ENCODE results near the gene NOSTRIN. TPM values are rescaled to one million over a fixed set of nuclear protein-coding genes. Genes with fewer than 3 reads are reported as not detected.

The NOSTRIN gene
- total RNA-seq, 1 experiment from 2014 or later: 3.1 TPM

DNA sequence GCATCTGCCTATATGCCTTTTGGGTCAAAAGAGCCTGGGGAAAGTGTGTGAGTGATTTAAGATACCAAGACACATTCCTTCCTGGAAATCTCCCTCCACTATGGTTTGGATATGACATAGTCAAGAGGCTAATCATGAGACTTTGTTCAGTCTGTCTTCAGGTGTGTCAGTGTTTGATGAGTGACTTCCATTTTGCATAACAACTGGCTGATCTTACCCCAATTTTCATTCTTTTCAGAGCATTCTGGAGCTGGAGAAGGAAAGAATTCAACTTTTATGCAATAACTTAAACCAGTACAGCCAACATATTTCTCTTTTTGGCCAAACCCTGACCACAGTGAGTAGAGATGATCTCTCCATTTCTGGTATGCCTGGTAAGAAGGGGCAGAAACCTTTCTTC is 48.4 kb downstream of the NOSTRIN start:
- H3K79me2 ChIP-seq (ENCODE audit: insufficient read depth, low read length): no peaks in the 10 kb centered on the region
- ChIA-PET RAD21 (ENCODE audit: low non-redundant PET in 1 of 2, low total read pairs in 2 of 2, uncharacterized antibody in 2 of 2, unreplicated experiment in 2 of 2) (no interaction called here), POLR2A (no interaction called here), CTCF (no interaction called here)
- no peak overlapping the region for H3K27ac ChIP-seq (ENCODE audit: low read depth, low read length)
- TF ChIP-seq, protein P1, sequence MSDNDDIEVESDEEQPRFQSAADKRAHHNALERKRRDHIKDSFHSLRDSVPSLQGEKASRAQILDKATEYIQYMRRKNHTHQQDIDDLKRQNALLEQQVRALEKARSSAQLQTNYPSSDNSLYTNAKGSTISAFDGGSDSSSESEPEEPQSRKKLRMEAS (IDR thresholded peaks at IDR 0.05): no peak
- TF ChIP-seq ELF1 (IDR thresholded peaks at IDR 0.05; ENCODE audit: borderline replicate concordance, low read depth) (no peak), SP1 (IDR thresholded peaks at IDR 0.05; ENCODE audit: low read depth) (no peak), SRF (IDR thresholded peaks at IDR 0.05; ENCODE audit: low read depth) (no peak), EZH2 (IDR thresholded peaks at IDR 0.05) (no peak), POLR2AphosphoS5 (IDR thresholded peaks at IDR 0.05; ENCODE audit: low read depth, low read length) (no peak), TCF7L2 (IDR thresholded peaks at IDR 0.05; ENCODE audit: borderline replicate concordance, extremely low read depth, insufficient read depth, insufficient read length) (no peak), RAD21 (IDR thresholded peaks at IDR 0.05; ENCODE audit: low read depth) (no peak), SIN3A (IDR thresholded peaks at IDR 0.05; ENCODE audit: low read depth) (no peak), CEBPB (IDR thresholded peaks at IDR 0.05; ENCODE audit: low read depth) (no peak), ZNF274 (IDR thresholded peaks at IDR 0.05; ENCODE audit: low read depth, low read length) (no peak), FOSL1 (IDR thresholded peaks at IDR 0.05; ENCODE audit: low read depth) (no peak), ZFX (IDR thresholded peaks at IDR 0.05) (no peak), YY1 (IDR thresholded peaks at IDR 0.05; ENCODE audit: extremely low read depth, insufficient replicate concordance, low read depth, low read length) (no peak), CBX3 (IDR thresholded peaks at IDR 0.05; ENCODE audit: low read depth) (no peak)
- TF ChIP-seq, protein P2, sequence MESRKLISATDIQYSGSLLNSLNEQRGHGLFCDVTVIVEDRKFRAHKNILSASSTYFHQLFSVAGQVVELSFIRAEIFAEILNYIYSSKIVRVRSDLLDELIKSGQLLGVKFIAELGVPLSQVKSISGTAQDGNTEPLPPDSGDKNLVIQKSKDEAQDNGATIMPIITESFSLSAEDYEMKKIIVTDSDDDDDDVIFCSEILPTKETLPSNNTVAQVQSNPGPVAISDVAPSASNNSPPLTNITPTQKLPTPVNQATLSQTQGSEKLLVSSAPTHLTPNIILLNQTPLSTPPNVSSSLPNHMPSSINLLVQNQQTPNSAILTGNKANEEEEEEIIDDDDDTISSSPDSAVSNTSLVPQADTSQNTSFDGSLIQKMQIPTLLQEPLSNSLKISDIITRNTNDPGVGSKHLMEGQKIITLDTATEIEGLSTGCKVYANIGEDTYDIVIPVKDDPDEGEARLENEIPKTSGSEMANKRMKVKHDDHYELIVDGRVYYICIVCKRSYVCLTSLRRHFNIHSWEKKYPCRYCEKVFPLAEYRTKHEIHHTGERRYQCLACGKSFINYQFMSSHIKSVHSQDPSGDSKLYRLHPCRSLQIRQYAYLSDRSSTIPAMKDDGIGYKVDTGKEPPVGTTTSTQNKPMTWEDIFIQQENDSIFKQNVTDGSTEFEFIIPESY (IDR thresholded peaks at IDR 0.05; ENCODE audit: extremely low read depth, insufficient replicate concordance, low read length): no peak
- TF ChIP-seq, protein P3, sequence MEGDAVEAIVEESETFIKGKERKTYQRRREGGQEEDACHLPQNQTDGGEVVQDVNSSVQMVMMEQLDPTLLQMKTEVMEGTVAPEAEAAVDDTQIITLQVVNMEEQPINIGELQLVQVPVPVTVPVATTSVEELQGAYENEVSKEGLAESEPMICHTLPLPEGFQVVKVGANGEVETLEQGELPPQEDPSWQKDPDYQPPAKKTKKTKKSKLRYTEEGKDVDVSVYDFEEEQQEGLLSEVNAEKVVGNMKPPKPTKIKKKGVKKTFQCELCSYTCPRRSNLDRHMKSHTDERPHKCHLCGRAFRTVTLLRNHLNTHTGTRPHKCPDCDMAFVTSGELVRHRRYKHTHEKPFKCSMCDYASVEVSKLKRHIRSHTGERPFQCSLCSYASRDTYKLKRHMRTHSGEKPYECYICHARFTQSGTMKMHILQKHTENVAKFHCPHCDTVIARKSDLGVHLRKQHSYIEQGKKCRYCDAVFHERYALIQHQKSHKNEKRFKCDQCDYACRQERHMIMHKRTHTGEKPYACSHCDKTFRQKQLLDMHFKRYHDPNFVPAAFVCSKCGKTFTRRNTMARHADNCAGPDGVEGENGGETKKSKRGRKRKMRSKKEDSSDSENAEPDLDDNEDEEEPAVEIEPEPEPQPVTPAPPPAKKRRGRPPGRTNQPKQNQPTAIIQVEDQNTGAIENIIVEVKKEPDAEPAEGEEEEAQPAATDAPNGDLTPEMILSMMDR (IDR thresholded peaks at IDR 0.05 in 2 of 3, conservative IDR thresholded peaks at IDR 0.05 in 1 of 3; ENCODE audit: borderline replicate concordance in 1 of 3, insufficient read depth in 1 of 3, low read depth in 2 of 3, low read length in 2 of 3): no peak
- no peaks in the 10 kb centered on the region for H3K9me3 ChIP-seq (ENCODE audit: control insufficient read depth in 1 of 2, insufficient read depth in 1 of 2, low read depth in 1 of 2, low read length in 2 of 2)
- DNase-seq (ENCODE audit: low read depth, low spot score) (no peak), ATAC-seq (no peak)
- H2AFZ ChIP-seq (ENCODE audit: low read depth, low read length, poor library complexity, severe bottlenecking): no peak overlapping the region
- H3K4me3 ChIP-seq (replicated peaks in 1 of 2; ENCODE audit: low read depth in 1 of 2, low read length in 2 of 2): no peak overlapping the region
- no TSS peak for BruUV-seq (replicated peaks)
- intact Hi-C loops (cut with micrococcal nuclease): no loop called here
- H3K36me3 ChIP-seq (ENCODE audit: control insufficient read depth in 1 of 2, insufficient read depth in 2 of 2, low read length in 2 of 2): no peaks in the 10 kb centered on the region
- H3K4me1 ChIP-seq (ENCODE audit: control insufficient read depth in 1 of 2, insufficient read depth in 2 of 2, low read length in 2 of 2): peaks cover 0 to 14% of the 10 kb centered on the region in 2 experiments; a peak in 2 of 4 replicates
- no peak overlapping the region for H3K4me2 ChIP-seq (ENCODE audit: low read length)
- no peaks in the 10 kb centered on the region for H3K27me3 ChIP-seq (ENCODE audit: insufficient read depth, low read length)
- H3K9me2 ChIP-seq (ENCODE audit: insufficient read depth): no peaks in the 10 kb centered on the region
- H4K20me1 ChIP-seq (ENCODE audit: insufficient read depth): no peaks in the 10 kb centered on the region
- no peak overlapping the region for H3K9ac ChIP-seq (ENCODE audit: low read length)

Data from HCT116 (cell line).